CD4-positive, alpha-beta T cell treated with Interleukin-15 for 1 hour (primary cell): Measurements from ENCODE around the gene LENG9.
A peak's percentile ranks its signal among the peaks of the same experiment; 100 is the strongest.

Experiments
- DNase-seq: peaks from one replicate; pipeline ENCODE4 v3.0.0-alpha.2; 2020

LENG9 gene

DNA sequence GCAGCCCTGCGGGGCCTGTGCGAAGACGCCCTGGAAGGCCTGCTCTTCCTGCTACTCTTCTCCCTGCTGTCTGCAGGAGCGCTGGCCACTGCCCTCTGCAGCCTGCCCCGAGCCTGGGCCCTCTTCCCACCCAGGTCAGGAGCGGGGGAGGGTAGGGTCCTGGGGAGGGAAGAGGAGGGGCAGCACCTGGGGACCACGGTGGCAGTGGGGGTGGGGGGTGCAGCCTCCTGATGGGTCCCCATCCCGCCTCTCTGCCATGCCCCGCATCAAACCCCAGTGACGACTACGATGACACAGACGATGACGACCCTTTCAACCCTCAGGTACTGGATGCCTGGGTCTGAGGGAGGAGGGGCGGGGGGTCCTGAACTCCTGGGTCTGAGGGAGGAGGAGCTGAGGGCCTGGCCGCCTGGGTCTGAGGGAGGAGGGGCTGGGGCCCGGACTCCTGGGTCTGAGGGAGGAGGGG lies 28.0 kb downstream of the LENG9 start:
- DNase-seq = no peak

- DNase-seq = no peak
Measured at GRCh38 chr19:54434873-54435214, 28.7 kb downstream of the LENG9 start.

GRCh38 chr19:54434112-54434872 lies 29.3 kb downstream of the LENG9 start:
- no peak for DNase-seq

- DNase-seq = no peak
Measured at GRCh38 chr19:54433697-54434096, 29.9 kb downstream of the LENG9 start.

DNA sequence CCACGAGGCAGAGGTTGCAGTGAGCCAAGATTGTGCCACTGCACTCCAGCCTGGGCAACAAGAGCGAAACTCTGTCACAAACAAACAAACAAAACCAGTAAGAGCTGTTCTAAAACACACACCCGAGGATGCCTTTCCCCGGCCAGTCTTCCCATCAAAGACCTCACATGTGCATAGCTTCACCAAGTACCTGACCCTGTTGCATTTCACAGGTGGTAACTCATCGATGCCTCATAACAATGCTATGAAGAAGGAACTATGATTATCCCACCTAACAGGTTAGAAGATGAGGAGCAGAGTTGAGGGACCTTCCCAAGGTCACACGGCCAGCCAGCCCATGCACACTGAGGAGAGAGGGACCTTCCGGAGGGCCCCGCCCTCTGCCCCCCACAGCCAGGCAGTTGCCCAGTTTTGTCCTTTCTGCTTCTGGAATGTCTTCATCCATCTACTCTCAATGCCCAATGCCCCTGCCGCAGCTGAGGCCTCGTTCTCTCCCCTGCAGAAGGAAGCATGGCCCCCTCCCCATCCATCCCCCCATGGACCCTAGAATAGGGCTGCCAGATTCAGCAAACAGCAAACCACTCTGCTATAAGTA lies 31.3 kb downstream of the LENG9 start:
- no peak for DNase-seq

DNA sequence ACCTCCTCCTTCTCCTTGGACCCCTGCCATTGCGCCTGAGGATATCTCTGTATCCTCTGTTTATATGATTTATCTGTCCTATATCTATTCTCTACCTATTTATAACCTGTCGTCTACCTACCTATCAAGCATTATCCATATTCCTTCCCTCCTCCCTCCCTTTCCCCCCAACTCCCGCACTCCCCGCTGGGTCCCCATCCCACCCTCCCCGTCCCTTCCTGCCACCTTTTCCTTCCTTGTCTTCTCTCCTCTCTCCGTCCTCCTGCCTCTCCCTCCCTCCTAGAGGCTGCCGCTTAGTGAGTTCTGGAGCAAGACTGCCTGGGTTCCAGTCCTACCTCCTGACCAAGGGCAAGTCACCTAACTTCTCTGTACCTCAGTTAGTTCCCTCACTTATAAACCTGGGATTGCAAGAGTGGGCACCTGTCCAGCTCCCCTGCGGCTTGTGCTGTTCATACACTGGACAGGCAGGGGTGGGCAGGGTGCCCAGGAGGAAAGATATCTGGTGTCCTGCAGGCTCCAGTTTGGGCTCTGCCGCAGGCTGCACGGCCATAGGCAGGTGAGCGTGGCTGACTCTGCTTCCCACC lies 32.2 kb downstream of the LENG9 start:
- no peak for DNase-seq

DNA sequence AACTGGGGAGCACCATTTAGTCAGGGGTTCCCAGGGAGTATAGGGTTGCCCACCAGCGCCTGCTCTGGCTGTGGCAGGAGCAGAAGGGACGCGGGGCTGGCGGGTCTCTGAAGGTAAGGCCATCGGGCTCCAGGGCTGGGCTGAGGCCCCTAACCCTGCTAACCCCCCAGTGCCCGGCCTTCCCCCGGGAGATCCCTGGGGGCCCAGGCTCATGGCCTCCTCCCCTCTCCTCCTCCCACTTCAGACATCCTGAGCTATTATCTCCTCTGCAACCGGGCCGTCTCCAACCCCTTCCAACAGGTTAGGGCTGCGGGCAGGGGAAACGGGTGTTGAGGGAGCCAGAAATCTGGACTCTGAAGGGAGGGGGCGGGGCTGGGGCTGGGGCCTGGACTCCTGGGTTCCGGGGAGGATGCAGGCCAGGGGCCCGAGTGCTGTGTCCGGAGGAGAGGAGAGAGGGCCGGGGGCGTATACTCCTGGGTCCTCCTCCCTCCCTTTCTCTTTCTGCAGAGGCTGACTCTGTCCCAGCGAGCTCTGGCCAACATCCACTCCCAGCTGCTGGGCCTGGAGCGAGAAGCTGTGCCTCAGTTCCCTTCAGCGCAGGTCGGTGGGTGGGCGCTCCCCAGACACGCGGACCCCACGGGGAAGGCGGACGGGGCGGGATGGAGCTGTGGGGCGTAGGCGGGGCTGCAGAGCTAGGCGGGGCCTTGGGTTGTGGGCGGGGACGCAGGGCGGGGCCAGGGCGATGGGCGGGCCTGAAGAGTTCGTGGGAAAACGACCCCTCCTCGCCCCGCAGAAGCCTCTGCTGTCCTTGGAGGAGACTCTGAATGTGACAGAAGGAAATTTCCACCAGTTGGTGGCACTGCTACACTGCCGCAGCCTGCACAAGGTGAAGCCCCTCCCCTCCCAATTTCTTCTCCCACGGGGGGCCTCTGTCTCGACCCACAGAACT lies 33.0 kb downstream of the LENG9 start:
- peak; percentile 29 for DNase-seq

DNA sequence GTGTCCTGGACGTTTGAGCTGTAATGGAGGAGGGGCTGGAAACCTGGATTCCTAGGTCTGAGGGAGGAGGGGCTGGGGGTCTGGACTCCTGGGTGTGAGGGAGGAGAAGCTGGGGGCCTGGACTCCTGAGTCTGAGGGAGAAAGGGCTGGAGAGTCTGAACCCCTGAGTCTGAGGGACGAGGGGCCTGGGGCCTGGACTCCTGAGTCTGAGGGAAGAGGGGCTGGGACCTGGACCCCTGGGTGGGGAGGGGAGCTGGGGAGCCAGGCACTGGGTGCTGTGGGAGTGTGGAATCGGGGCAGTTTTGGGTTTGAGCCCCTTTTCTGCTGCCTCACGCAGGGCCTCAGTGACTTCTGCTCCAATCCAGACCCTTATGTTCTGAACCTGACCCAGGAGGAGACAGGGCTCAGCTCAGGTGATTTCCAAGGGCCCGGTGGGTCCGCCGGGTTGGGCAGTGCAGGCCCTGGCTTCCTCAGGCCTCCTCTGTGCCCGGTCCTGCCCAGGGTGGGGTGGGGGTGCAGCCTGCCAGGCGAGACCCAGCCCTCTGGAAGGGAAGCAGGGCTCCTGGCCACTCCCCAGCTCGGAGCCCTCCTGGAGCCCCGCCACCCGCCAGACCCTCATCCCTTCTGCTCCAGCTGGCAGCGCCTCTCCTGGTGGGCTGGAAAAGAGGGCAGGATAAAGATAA lies 33.9 kb downstream of the LENG9 start:
- DNase-seq = no peak

DNA sequence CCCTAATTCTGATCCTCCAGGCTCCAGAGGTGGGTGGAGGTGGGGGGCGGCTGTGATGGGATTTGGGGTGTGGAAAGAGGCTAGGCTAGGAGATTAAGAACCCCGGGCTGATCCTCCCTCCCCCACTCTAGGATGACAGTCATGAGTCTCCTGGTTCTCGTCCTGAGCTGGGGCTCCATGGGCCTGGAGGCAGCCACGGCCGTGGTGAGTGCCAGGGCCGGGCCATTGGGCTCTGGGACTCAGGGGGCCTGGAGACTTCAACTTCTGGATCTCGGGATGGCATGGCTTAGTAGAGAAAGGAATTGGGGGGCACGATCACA lies 34.4 kb downstream of the LENG9 start:
- DNase-seq = no peak

DNA sequence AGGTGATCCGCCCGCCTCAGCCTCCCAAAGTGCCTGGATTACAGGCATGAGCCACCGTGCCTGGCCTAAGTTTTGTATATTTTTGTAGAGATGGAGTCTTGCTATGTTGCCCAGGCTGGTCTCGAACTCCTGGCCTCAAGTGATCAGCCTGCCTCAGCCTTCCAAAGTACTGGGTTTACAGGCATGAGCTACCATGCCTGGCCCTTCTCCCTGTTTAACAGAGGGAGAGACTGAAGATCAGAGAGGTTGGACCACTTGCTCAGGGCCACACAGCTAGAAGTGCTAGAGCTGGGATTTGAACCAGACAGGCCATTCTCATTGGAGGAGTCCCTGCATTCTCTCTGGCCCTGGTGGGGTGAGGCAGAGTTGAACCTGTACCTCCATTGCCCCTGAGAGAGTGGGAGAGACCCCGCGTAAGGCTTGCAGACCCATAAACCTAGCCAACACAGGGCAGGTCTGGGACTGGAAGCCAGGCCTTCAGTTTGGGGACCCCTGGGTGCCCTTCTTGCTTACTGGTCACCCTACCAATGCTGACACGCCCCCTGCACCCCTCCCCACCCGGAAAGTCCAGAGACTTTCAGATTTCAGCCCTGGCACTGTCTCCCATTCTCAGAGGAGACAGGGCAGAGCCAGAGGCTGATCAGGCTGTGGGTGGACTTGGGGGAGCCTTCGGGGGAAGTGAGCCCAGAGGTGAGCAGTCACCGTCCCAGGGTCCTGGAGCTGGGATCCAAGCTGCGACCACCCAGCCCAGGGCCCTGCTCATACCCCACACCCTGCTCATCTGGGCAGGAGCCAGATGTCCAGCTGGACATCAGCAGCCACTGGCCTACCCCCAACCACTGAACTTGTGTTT lies 35.0 kb downstream of the LENG9 start:
- no peak for DNase-seq

DNA sequence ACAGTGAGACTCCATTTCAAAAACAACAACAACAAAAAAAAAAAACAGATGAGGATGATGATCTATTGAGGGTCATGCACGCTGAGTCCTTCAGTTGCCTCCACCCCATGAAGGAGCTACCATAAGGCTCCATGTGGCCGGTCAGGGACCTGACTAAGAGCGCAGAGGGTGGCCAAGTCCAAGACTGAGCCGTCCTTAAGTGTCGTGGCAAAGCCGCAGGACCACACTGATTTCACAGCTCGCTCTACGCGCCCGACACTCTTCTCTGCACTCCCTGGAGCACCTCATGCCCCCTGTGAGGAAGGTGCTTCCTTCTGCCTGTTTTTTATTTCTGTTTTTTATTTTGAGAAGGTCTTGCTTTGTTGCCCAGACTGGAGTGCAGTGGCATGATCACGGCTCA lies 36.0 kb downstream of the LENG9 start:
- no peak for DNase-seq

GRCh38 chr19:54426291-54426931 lies 37.2 kb downstream of the LENG9 start:
- DNase-seq = no peak

GRCh38 chr19:54425382-54425723 lies 38.2 kb downstream of the LENG9 start:
- no peak for DNase-seq

- DNase-seq = no peak
Measured at GRCh38 chr19:54424660-54425381, 38.8 kb downstream of the LENG9 start.

DNA sequence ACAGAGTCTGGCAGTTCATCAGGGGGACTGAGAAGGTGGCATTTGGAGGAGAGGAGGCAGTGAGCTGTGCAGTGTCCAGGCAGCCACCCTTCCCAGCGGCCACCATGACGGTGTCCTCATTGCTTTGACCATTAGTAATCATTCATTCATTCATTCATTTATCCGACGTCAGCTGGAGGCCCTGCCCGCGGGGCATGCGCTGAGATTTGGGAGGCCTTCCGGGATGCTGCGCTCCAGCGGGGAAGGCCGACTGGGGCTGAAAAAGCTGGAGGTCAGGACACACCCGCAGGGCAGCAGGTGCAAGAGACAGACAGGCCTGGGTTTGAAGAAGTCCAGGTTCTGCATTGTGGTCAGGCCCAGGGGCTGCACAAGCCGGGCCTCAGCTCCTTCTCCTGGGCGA lies 39.4 kb downstream of the LENG9 start:
- no peak for DNase-seq

- no peak for DNase-seq
Measured at GRCh38 chr19:54422136-54422535, 41.4 kb downstream of the LENG9 start.

GRCh38 chr19:54421521-54421920 lies 42.1 kb downstream of the LENG9 start:
- DNase-seq = no peak

DNA sequence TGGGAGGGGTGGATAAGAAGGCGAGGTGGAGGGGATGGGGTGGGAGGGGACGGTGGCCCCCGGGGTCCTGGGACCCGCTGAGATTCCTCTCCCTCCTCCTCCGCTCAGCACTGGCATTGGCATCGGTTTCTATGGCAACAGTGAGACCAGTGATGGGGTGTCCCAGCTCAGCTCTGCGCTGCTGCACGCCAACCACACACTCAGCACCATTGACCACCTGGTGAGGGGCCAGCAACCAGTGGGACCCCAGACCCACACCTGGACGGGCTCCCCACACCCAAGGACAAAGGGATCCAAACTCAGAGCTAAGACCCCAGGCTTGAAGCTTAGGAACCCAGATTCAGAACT lies 42.4 kb downstream of the LENG9 start:
- no peak for DNase-seq

DNA sequence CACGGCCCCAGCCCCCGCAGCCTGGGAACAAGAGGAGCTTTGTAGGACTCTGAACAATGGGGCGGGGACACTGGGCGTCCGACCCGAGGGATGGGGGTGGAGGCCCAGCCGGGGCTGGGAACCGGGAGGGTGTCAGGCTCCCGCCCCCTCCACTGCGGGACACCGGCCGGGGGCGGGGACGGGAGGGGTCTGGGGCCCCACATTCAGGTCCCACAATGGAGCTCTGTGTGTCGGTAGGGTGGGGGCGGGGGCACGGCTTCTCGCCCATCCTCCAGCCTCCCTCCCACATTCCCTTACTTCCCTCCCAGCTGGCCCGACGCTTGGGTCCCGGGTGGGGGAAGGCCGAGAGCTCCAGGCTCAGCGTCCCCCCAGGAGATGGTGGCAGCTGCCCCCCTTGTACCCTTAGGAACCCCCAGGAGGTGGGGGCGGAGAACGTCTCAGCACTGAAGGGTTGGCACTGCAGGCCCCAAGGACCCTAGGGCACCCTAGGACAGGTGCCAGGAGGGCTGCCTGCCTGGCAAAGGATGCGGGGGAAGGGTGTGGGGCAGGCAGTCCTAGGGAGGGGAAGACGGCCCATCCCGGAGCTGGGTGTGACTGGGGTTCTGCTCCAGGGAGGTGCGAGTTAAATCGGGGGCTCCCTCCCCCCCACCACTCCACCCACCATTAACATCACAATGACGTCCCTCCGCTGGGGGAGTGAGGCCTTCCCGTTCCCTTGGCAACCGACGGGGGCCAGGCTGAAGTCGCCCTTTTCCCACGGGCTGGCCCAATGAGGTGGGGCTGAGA lies 43.0 kb downstream of the LENG9 start:
- DNase-seq = no peak

DNA sequence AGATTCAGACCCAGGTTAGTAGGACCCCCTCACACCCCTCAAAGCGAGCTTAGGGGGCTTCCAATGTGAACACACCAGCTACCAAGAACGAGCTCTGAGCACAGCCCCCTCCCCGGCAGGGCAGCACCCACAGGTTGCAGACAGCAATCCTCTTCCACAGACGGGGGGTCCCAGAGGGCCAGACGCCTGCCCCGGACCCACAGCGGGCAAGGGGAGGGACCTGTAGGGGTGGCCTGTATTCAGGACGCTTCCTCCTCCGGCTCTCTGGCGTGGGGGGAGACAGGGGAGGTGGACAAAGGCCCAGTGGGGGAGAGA lies 43.6 kb downstream of the LENG9 start:
- no peak for DNase-seq
